ENCODE measurements around the gene ANKRD6. TPM values are rescaled to one million over a fixed set of nuclear protein-coding genes. Genes with fewer than 3 reads are reported as not detected.

The ANKRD6 gene
- total and polyA plus RNA-seq, 8 donors, result 6.3 to 14.7 (median 9.6) TPM

DNA sequence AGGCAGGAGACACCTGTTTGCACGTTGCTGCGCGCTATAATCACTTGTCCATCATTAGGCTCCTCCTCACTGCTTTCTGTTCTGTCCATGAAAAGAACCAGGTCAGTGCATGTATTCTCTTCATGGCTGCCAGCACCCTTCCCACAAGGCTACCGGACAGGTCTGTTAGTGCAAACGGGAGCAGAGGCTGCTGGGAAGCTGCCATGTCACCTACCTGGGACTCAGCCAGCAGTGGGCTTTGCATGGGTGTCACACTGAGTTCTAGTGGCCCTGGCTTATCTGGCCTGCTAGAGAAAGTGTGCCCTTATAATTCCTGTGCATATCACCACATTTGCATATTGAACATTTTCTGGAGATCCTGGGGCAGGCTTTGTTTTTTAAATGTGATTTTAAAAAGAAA is 180.8 kb downstream of the ANKRD6 start:
- Histone ChIP-seq H3K27me3 (no peaks in the 10 kb centered on the region), H3K9me3 (no peaks in the 10 kb centered on the region), H3K27ac (no peak overlapping the region), H3K4me3 (no peak overlapping the region), H3K4me1 (no peaks in the 10 kb centered on the region), H3K36me3 (no peaks in the 10 kb centered on the region)
- TF ChIP-seq, protein P1, sequence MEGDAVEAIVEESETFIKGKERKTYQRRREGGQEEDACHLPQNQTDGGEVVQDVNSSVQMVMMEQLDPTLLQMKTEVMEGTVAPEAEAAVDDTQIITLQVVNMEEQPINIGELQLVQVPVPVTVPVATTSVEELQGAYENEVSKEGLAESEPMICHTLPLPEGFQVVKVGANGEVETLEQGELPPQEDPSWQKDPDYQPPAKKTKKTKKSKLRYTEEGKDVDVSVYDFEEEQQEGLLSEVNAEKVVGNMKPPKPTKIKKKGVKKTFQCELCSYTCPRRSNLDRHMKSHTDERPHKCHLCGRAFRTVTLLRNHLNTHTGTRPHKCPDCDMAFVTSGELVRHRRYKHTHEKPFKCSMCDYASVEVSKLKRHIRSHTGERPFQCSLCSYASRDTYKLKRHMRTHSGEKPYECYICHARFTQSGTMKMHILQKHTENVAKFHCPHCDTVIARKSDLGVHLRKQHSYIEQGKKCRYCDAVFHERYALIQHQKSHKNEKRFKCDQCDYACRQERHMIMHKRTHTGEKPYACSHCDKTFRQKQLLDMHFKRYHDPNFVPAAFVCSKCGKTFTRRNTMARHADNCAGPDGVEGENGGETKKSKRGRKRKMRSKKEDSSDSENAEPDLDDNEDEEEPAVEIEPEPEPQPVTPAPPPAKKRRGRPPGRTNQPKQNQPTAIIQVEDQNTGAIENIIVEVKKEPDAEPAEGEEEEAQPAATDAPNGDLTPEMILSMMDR (IDR thresholded peaks at IDR 0.05), result no peak
- 67 to 69% methylated on average over 5 of the region's 5 CpGs for WGBS, 2 donors
- FAIRE-seq, result no peak
- no peak for ATAC-seq
- DNase-seq, result no peak
- intact Hi-C loops (cut with DNase I), result no loop called here

DNA sequence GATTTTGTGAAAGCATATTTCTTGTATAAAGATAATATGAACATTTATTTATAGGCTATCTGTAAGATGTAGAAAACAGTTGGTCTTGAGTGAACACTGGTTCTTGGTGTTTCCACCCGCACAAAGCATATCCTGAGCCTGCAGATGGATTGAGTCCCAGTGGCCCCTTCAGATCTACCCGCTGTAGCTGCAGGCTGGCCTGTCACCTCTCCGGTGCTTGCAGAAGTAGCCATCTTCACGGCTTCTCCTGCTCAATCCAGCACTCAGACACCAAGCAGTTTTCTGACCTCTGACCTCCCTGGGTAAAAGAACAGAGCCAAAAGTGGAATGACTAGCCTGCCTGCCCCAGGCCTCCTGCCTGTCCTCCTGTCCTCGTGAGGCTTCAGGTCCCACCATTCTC is 182.9 kb downstream of the ANKRD6 start:
- Histone ChIP-seq H3K27ac (no peak overlapping the region), H3K4me1 (no peaks in the 10 kb centered on the region), H3K9me3 (no peaks in the 10 kb centered on the region), H3K36me3 (no peaks in the 10 kb centered on the region), H3K27me3 (no peaks in the 10 kb centered on the region), H3K4me3 (no peak overlapping the region)
- TF ChIP-seq, protein P1 (IDR thresholded peaks at IDR 0.05), result no peak
- DNase-seq (no peak), FAIRE-seq (no peak), ATAC-seq (no peak)
- intact Hi-C loops (cut with DNase I), result no loop called here
- WGBS, 2 donors, result 82 to 84% methylated on average over 5 of the region's 5 CpGs

DNA sequence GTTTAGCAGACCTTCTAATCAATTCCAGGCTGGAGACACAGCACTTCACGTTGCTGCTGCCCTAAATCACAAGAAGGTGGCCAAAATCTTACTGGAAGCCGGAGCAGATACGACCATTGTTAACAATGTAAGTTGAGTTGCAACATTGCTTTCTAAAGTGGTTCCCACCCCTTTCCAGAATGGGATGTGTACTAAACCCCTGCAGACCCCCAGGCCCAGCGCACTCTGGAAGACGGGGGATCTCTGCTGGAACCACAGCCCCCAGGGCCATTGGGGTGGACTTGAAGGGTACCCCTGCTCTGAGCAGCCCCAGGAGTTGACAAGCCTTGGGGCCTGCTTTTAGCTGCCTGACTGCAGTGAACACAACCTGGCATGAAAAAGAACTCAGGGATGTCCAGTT is 183.6 kb downstream of the ANKRD6 start:
- no peak for DNase-seq
- Histone ChIP-seq H3K36me3 (no peaks in the 10 kb centered on the region), H3K27me3 (no peaks in the 10 kb centered on the region), H3K27ac (no peak overlapping the region), H3K4me1 (no peaks in the 10 kb centered on the region), H3K9me3 (no peaks in the 10 kb centered on the region), H3K4me3 (no peak overlapping the region)
- TF ChIP-seq, protein P1 (IDR thresholded peaks at IDR 0.05), result no peak
- ATAC-seq, result no peak
- 88 to 89% methylated on average over 5 of the region's 5 CpGs for WGBS, 2 donors
- FAIRE-seq, result no peak
- intact Hi-C loops (cut with DNase I), result no loop called here

DNA sequence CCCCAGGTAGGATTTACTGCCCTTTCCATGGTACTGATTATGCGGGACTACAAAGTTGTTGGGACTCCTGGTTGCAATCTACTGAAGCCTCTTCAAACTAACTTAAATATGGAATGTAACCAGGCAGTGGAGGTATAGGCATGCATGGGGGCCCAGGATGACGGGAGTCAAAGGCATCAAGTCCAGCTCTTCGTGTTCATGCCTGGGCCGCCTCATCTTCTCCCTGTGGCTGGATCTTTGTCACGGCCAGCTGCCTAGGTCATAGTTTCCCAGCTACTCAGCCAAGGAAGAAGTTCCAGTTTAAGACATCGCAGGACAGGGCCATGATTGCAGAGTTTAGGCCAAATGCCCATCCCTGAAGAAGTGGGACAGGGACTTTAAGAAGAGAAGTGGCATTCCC is 185.1 kb downstream of the ANKRD6 start:
- Histone ChIP-seq H3K27ac (no peak overlapping the region), H3K27me3 (no peaks in the 10 kb centered on the region), H3K36me3 (no peaks in the 10 kb centered on the region), H3K4me1 (no peaks in the 10 kb centered on the region), H3K9me3 (no peaks in the 10 kb centered on the region), H3K4me3 (no peak overlapping the region)
- DNase-seq (no peak), FAIRE-seq (no peak), ATAC-seq (no peak)
- WGBS, 2 donors, result 91 to 95% methylated on average over 6 of the region's 6 CpGs
- TF ChIP-seq, protein P1 (IDR thresholded peaks at IDR 0.05), result no peak
- intact Hi-C loops (cut with DNase I), result no loop called here

DNA sequence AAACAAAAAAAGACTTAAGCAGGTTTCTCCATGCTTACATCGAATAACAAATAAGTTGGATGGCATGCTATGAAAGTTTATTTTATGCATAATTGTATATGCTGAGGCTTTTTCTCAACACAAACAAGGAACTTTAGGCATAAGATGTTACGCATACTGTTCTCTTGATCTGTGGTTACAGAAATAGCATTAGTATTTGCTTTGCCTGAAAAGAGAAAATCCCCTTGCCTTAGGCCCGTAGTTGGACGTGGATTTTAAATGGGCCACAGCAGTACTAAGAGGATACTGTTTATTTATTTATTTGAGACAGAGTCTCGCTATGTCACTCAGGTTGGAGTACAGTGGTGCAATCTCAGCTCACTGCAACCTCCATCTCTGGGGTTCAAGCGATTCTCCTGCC is 186.6 kb downstream of the ANKRD6 start:
- H3K27me3 ChIP-seq, result no peaks in the 10 kb centered on the region
- no peaks in the 10 kb centered on the region for H3K4me1 ChIP-seq
- WGBS, 2 donors, result 95% methylated on average over 6 of the region's 6 CpGs
- H3K4me3 ChIP-seq, result no peak overlapping the region
- FAIRE-seq (no peak), ATAC-seq (no peak), DNase-seq (no peak)
- intact Hi-C loops (cut with DNase I), result no loop called here
- no peaks in the 10 kb centered on the region for H3K9me3 ChIP-seq
- H3K27ac ChIP-seq, result no peak overlapping the region
- TF ChIP-seq, protein P1 (IDR thresholded peaks at IDR 0.05), result no peak
- no peaks in the 10 kb centered on the region for H3K36me3 ChIP-seq
